T follicular helper cell (primary cell): ENCODE data around the gene DOK1.

Source experiments
- DNase-seq: peaks from one replicate; pipeline ENCODE4 v3.0.0-alpha.2; 2020; ENCODE audit warnings: low read depth
- total RNA-seq, 2 experiments: gene quantifications; one replicate each; lab custom pipeline; 2026; lab: John Stamatoyannopoulos, UW

The DOK1 gene
- 16.3 to 31.7 reads per million in 2 experiments for total RNA-seq

- DNase-seq: peak; percentile 70
Measured at GRCh38 chr2:74553892-74554819, at the start of gene DOK1, which contains the start of gene LOXL3. DOK1 (plus strand) TSS chr2:74554720; CDS start chr2:74554755, 35 bp downstream. LOXL3 (minus strand) TSS chr2:74553942; CDS start chr2:74552634, 1,308 bp downstream.

GRCh38 chr2:74505448-74506246, 48.9 kb upstream of the DOK1 start:
- no peak for DNase-seq

GRCh38 chr2:74507145-74507925, 47.2 kb upstream of the DOK1 start, which contains the start of gene PCGF1:
PCGF1 (minus strand) TSS chr2:74507695; CDS start chr2:74507668, 27 bp downstream.
- peak; percentile 97 for DNase-seq

- DNase-seq: no peak
Measured at GRCh38 chr2:74507926-74508520, 46.5 kb upstream of the DOK1 start.

GRCh38 chr2:74510272-74510671, 44.2 kb upstream of the DOK1 start:
- DNase-seq: no peak

- DNase-seq: no peak
Measured at GRCh38 chr2:74511104-74511989, 43.2 kb upstream of the DOK1 start.

- no peak for DNase-seq
Measured at GRCh38 chr2:74512744-74513604, 41.5 kb upstream of the DOK1 start.

- DNase-seq: no peak
Measured at GRCh38 chr2:74513605-74514367, 40.7 kb upstream of the DOK1 start.

GRCh38 chr2:74514368-74515270, 39.9 kb upstream of the DOK1 start, which contains the start of gene TLX2:
TLX2 (plus strand) TSS chr2:74514450; CDS start chr2:74514807, 357 bp downstream.
- DNase-seq: no peak

- no peak for DNase-seq
Measured at GRCh38 chr2:74515271-74515980, 39.1 kb upstream of the DOK1 start.

GRCh38 chr2:74515981-74516633, 38.4 kb upstream of the DOK1 start:
- DNase-seq: peak; percentile 58

GRCh38 chr2:74516650-74517049, 37.9 kb upstream of the DOK1 start:
- no peak for DNase-seq

- no peak for DNase-seq
Measured at GRCh38 chr2:74522516-74522915, 32.0 kb upstream of the DOK1 start.

- DNase-seq: no peak
Measured at GRCh38 chr2:74524005-74524404, 30.5 kb upstream of the DOK1 start.

- no peak for DNase-seq
Measured at GRCh38 chr2:74524955-74525716, 29.4 kb upstream of the DOK1 start.
